NCI-H524 (cell line): ENCODE data around the gene MVB12B.

ENCODE experiments used
- DNase-seq, 2 experiments: peaks; one replicate each; lab custom pipeline; 2025; lab: John Stamatoyannopoulos, UW

The MVB12B gene

DNA sequence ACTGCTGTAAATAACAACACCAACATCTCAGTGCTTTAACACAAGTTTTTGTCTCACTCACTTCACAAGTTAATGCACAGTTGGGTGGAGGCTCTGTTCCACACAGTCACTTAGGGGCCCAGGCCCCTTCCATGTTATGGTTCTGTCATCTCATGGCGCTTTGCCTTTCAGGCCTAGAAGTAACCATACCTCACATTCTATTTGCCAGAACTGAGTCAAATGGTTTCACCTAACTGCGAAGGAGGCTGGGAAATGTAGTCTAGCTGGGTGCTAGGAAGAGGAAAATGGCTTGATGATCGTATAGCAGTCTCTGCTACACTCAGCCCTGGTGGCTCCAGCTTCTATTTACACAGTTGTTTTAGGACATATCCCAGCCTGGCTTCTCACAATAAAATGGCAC lies 23.1 kb upstream of the MVB12B start:
- peak in 1 of 2 experiments; percentile 28 for DNase-seq

DNA sequence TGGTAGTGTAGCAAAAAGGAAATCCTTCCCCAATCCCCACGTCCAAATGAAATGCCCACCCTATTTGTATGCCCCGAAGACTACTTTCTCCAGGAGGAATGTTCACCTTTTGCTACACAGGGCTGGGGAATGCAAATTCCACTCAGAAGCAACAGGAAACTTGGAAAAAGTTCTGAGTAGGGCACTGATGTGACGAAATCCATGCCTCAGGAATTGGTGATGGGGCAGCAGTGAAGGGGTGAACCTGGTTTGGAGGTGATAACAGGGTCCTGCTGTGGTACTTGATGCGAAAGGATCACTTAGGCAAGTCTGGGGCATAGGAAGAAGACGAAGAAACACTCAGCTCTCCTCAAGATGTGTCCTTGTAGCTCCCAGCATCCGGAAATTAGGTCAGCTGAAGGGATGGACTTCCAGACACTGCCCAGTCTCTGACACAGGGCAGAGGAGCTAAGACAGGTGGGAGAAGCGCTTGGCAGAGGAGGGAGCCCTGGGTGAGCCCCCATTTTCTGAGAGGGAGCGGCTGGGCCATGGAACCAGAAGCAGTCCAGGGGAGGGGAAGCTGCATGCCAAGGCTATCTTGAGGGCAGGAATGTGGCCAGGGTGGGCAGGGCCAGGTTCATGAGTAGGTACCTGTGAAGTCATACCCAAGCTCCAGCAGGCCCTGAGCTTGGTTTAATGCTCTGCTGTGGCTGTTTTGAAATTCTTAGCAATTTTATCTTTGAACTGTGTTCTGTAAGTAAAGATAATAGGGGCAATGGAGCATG lies 22.2 kb upstream of the MVB12B start:
- DNase-seq = no peak

DNA sequence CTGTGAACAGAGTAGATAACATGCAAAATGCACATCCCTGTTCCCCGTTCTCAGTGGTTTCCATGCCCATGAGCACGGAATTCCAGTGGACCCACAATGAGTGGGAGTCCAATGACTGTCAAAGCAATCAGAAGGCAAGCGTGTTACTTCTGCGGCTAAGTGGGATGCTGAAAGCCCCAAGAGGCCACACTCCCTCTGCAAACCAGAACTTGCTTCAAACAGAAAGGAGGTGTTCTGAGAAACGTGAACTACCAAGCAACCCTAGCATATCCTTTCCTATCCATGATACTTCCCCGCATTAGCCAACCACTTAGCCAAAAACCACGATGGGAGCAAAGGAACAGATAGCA lies 21.7 kb upstream of the MVB12B start:
- no peak for DNase-seq

DNA sequence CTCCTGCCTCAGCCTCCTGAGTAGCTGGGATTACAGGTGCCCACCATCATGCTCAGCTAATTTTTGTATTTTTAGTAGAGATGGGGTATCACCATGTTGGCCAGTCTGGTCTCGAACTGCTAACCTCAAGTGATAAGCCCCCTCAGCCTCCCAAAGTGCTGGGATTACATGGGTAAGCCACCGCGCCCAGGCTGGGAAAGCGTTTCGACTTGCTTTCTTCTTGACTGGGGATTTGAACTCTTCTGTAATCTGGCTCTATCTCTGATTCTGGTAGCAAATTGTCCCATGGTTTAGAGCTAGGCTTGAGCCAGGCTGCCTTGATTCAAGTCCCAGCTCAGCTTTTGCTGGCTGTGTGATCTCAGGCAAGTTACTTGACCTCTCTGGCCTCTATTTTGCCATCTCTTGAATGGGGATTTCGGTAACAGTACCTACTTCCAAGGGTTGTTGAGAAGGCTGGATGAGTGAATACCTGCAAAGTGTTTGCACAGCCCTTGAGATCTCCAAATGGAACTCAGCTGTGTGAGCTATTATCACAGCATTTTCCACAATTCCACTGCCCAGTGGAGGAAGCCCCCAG lies 20.5 kb upstream of the MVB12B start:
- no peak for DNase-seq

DNA sequence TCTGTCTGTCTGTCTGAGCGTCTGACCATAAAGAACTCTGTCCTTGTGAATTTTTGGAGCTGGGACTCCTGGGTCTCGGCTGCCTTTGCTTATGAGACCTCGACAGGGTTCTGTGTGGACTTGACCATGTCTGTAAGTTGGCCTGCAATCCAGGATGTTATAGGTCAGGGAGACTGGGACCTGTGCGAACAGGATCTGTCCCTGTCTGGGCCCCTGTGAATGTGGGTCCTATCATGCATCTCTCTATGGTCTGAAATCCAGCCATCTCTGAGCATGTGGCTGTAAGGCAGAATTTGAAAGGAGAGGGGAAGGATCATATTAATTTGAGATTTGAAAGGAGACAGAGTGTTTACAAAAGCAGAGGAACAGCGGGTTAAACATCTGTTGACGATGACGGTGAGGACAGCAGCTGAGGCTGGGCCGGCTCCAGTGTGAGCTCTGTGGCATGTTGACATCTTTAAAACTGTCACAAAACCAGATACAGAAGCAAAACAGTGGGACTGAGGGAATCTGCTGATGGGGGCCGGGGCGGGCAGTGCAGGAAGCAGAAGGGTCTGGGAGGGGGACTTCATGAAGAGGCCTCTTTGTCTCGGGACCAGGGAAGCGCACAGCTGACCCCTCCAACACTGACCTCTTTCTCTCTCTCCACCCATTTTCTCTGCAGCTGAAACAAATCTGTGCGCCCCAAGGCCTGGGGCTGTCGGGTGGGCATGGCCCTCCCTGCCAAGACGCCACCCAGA lies 19.1 kb upstream of the MVB12B start:
- peak; percentile 20 to 65 for DNase-seq

DNA sequence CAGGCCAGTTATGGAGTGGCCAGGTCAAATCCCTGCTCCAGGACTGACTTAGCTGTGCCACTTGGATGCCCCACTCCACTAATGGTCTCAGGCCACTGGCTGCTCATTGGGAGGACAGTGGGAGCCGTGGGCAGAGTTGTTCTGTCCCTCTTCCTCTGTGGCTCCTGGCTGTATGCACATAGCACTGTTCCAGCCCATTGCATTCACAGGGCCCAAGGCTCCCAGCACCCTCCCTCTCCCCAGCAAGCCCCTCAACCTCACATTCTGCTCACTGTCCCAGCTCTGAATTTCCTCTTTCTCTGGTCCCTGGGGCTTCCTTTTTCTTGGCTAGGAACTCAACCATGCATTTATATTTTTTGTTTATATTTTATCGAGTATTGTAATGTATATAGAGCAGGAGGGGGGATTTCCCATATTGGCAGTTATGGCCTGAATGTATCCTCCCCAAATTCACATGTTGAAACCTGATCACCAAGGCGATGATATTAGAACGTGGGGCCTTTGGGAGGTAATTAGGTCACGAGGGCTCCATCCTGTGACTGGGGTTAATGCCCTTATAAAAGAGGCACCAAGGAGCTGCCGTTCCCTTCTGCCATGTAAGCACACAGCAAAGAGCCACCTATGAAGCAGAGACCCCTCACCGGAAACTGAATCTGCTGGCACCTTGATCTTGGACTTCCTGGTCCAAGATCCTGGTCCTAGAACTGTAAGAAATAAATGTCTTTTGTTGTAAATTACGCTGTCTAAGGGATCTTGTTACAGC lies 17.0 kb upstream of the MVB12B start:
- no peak for DNase-seq

DNA sequence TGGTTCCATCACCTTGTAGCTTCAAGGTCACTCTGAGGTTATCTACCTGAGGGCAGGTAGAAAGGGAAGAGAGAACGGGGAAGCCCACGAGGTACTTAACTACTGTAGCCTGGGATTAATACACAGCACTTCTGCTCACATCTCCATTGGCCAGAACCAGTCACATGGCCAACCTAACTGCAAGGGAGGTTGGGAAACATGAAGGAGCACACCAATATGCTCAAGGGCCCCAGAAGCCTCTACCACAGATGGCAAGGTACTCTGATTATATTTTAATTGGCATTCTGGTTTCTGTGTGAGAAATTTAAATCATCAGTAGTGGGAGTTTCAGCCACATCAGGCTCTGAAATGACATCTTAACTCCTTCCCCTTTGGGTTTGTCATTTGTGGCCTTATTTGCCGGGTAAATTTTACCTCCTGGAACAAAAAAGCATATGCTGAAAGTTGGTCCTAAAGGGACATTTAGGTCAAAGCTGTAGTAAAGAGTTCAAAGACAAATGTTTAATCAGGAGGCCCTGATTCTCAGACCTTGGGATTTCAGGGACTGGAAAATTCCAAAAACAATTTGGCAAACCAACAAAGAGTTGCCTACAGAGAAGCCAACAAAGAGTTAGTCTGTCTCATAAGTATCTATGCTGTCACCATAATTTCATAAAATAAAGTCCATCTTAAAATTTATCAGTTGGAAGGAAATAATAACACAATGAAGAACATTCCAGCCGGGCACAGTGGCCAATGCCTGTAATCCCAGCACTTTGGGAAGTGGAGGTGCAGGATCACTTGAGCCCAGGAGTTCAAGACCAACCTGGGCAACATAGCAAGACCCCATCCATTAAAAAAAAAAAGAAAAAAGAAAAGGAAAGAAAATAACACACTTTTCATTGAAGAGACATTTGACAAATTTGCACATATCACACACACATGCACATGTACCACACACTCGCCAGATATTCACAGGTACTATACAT lies 13.8 kb upstream of the MVB12B start:
- peak; percentile 66 to 87 for DNase-seq

DNA sequence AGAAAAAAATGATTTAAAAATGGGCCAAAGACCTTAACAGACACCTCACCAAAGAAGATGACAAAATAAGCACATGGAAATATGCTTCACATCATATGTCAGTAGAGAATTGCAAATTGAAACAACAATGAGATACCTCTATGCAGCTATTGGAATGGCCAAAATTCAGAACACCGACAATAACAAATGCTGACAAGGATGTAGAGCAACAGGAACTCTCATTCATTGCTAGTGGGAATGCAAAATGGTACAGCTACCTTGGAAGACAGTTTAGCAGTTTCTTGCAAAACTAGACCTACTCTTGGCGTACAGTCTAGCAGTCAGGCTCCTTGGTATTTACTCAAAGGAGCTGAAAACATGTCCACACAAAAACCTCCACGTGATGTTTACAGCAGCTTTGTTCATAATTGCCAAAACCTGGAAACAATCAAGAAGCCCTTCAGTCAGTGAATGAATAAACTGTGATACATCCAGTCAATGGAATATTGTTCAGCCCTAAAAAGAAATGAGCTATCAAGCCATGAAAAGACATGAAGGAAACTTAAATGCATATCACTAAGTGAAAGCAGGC lies 10.5 kb upstream of the MVB12B start:
- no peak for DNase-seq

DNA sequence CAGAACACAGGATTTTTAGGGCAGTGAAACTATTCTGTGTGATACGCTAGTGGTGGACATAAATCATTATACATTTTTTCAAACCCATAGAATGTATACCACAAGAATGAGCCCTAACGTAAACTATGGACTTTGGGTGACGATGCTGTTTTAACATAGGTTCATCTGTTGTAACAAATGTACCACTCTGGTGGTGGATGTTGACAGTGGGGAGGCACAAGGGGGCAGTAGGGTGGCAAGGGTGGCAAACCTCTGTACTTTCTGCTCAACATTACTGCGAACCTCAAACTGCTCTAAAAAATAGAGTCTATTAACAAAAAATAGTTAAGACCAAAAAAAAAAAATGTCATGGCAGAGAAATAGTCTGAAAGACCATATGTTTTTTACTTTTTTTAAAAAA lies 9.1 kb upstream of the MVB12B start:
- peak in 1 of 2 experiments; percentile 22 for DNase-seq

DNA sequence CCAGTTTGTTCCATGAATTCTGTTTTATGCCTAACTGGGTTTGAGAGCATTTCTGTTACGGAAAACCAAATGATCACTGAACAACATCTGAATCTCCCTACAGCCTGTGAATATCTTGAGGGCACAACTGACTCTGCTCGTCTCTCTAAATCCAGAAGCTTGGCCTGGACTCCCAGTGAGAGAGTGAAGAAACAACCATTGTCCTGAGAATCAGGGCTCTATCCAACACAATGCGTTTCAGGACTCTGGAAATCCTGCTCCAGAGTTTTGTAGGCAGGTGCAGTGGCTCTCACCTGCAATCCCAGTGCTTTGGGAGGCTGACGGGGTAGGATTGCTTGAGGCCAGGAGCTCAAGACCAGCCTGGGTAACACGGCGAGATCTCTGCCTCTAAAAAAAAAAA lies 7.8 kb upstream of the MVB12B start:
- no peak for DNase-seq

DNA sequence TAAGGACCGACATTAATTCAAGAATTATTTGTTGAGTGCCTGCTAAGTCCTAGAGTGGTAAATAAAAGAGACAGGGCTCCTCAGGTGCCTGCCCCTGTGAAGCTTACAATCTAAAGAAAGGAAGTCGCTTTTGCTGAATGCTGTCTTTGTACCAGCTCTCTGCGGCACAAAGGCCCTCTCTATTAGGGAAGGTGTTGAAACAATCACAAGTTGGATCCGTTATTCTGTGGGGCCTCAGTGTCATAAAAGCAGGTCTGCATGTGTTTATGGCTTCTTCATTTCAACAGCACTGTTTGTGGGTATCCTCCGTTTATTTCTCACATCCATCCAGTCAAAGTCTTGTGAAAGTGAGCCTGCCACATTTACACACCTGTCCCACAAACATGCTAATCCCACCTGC lies 7.0 kb upstream of the MVB12B start:
- DNase-seq = no peak

DNA sequence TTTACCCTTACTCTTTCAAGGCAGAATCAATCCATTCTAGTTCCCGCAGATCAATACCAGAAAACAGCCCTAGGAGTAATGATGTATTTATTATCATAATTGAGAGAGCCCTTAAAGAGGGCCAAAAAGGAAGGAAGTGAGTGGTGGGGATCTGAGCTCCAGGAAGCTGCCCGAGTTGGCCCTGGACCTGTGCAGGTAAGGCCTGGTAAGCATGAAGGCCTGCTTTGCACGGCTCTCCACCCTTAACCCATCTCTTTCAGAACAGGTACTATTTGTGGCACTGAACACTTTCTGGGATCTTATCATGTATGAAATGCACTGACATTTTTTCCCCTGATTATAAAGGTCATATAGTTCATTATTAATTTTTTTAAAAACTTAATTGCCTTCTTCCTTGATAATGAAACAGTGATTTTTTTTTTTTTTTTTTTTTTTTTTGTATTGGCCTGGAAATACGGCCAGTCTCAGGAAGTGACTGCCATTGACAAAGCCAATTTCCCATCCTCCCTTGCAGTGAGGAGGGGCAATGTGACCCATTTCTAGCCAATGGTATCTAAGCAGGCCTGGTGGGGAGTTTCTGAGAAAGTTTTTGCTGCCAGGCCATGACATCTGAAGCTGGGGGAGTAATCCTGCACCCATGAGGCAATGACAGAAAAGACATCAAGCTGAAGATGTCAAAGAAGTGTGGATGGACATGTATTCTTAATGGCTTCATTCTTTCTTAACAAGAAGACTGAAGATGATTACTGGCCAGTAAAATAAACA lies 6.3 kb upstream of the MVB12B start:
- DNase-seq = no peak

DNA sequence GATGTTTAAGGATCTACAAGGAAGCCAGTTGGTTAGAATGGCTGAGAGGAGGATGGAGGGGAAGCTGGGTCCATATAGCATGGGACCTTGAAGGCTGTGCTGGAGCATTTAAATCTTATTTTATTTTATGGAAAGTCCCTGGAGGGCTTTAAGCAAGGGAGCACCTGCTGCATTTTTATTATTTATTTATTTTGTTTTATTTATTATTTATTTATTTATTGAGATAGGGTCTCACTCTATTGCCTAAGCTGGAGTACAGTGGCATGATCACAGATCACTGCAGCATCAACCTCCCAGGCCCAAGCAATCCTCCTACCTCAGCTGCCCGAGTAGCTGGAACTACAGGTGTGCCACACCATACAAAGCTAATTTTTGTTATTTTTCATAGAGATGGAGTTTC lies 4.9 kb upstream of the MVB12B start:
- DNase-seq = no peak

DNA sequence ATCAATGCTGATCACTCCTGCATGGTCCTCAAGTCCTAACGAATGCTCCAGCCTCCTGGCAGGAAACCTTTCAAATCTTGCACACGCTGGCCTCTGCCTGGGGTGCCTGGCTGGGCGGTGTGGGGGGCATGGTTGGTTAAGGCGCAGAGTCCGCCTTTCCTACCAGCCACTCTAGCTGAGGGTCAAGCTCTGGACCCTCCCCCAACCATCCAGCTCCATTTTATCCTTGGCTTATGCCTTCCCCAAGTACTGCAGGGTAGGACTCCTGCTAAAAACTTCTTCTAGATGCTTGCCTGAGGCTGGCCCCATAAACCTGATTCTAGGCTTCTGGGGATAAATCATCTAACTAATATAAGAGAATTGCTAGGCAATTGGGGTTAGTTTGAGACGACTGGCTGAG lies 808 bp upstream of the MVB12B start:
- DNase-seq = no peak

DNA sequence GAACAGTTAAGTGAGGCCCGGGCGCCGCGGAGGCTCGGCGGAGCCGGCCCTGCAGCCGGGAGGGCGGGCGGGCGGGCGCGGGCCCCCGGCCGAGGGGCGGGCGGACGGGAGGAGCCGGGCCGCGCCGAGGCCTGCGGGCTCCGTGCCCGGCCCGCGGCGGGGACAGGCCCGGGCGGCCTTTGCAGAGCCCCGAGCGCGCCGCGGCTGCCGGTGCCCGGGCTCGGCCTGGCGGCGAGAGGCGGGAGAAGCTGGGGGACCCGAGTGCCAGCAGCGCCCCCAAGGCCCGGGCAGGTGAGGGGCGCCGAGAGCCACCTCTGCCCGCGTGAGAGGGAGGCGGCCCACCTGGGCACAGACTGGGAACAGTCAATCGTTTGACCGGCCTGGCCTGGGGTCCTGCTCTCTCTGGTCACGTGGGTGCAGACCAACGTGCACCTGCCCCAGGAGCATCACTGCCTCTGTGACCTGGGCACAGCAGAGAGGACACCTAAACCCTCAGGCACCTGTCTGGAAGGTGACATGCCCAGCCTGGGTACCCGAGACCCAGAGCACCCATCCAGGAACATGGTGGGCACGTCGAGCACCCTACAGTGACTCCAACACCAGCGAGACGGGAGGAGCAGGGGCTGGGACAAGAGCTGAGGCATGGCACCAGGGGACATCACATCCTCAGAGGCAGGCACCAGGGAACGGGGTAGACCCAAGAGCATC lies 531 bp downstream of the MVB12B start:
- DNase-seq = peak in 1 of 2 experiments; percentile 66

DNA sequence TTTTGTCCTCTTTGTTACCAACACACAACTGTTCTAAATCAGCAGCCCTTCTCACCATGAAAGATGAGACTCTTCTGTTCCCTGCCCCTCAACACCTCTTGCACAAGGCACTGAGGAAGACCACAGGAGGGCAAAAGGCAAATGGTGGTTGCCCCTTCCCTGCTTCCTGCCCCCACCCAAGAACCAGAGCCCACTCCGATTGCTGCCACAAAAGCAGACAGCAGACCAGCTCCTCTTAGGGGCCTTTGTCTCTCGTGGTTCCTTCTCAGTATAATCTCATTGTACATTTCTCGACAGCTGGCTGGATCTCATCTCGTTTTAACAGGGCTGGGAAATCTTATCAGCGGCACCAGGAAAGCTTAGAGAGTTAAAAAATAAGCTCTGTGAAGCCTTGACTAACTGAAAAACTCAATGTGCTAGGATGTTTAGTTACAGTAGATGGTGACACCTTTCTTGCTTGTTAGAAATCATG lies 1.1 kb downstream of the MVB12B start:
- DNase-seq = peak; percentile 71 to 90

DNA sequence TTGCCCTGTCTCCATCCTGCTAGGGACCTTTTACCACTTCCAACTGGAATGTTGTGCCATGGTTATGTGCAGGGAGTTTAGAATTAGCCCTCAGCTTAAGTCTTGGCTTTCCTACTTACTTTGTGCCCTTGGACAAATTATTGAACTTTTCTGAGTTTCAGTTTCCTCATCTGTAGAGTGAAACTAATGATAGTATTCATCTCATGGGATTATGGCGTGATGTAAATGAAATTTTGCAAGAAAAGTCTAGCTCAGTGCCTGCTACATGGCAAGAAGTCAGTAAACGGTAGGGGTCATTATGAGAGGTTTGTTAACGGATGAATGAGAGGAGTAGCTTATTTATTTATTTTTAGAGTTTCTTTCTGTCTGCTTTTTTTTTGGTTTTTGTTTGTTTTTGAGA lies 1.8 kb downstream of the MVB12B start:
- no peak for DNase-seq

DNA sequence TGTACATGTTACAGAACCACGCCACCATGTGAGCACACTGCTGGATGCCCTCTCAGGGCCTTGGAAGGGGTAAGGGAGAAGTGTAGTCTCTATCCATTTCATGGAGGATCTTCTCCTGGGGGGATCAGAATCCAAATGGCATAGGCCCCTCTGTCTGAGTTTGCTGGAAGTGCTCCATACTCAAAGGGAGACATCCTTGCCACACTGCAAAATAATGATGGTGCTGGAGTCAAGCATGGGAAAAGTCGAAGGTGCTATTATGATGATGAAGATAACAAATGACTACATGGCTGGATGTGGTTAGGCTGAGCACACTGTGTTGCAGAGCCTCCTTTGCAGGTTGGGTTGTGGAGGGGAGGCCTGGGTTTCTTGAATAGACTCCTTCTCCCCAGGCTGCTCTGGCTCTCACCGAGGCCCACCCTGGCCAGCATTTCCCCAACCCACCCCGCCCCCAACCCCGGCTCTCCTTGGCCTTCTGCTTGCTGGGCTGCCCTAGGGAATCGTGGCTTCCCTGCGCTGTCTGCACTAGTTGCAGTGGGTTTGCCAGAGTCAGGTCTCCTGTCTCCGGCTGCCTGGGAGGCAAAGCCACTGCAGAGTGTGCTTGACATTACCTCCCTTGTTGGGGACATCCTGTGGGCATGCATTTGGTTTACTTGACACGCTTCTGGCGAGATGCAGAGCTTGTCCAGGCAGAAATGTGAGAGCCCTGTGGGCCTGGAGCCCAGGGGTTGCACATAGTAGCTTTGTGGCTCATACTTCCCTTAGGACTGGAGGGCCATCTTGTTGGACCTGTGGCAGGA lies 3.0 kb downstream of the MVB12B start:
- no peak for DNase-seq

DNA sequence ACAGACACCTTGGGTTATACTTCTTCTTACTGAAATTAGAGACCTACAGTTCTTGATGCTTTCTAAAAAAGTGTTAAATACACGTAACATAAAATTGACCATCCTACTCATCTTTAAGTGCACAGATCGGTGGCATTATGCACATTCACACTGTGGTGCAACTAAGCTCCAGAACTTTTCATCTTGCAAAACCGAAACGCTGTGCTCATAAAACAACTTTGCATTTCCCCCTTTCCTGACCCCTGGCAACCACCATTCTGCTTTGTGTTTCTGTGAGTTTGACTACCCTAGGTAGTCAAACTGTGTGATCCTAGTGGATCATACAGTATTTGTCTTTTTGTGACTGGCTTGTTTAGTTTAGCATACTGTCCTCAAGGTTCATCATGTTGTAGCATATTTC lies 3.9 kb downstream of the MVB12B start:
- no peak for DNase-seq
